K562 (cell line): Measurements from ENCODE around the gene RPL27A. TPM values are rescaled to one million over a fixed set of nuclear protein-coding genes. Genes with fewer than 3 reads are reported as not detected.

Source experiments
- ATF3 ChIP-seq, 2 experiments: fragments of 450-650 bp in 1 of 2; sonication (generic) in 1 of 2; formaldehyde crosslinking in 1 of 2; IDR thresholded peaks in 1 of 2; conservative IDR thresholded peaks in 1 of 2; 2 replicates each; pipeline versions ENCODE4 v1.6.1 to v1.8.1; 2016 to 2023; ENCODE audit warnings: mild to moderate bottlenecking in 2 of 2, moderate library complexity in 2 of 2, inconsistent platforms in 1 of 2, missing genetic modification reagents in 1 of 2
- BHLHE40 ChIP-seq: IDR thresholded peaks from 2 replicates; pipeline ENCODE4 v1.6.1; 2011; ENCODE audit warnings: low read length, improper control_type of control experiment
- CBFB ChIP-seq: sonication (generic); formaldehyde crosslinking; IDR thresholded peaks from 2 replicates; pipeline ENCODE4 v1.4.0; 2020; ENCODE audit warnings: mild to moderate bottlenecking, missing genetic modification reagents
- ESRRA ChIP-seq: fragments of 450-650 bp; IDR thresholded peaks from 2 replicates; pipeline ENCODE4 v1.6.1; 2014; ENCODE audit warnings: low read depth, mild to moderate bottlenecking, moderate library complexity, borderline replicate concordance
- JUND ChIP-seq, 2 experiments: IDR thresholded peaks; 2 replicates in 1 of 2; 3 replicates in 1 of 2; pipeline ENCODE4 v1.6.1; 2011; ENCODE audit warnings: borderline replicate concordance in 2 of 2, low read depth in 2 of 2, low read length in 2 of 2, improper control_type of control experiment in 1 of 2, missing biosample characterization in 1 of 2, missing genetic modification characterization in 1 of 2, missing genetic modification reagents in 1 of 2
- KAT2B ChIP-seq: IDR thresholded peaks from one replicate; pipeline ENCODE4 v1.6.1; 2012; ENCODE audit warnings: low read depth, mild to moderate bottlenecking, control low read depth, inconsistent platforms, low read length, moderate library complexity
- PHF21A ChIP-seq: fragments of 450-650 bp; IDR thresholded peaks from 2 replicates; pipeline ENCODE4 v1.6.1; 2017; ENCODE audit warnings: low read depth, borderline replicate concordance
- REST ChIP-seq, 2 experiments: fragments of 450-650 bp; formaldehyde crosslinking in 1 of 2; IDR thresholded peaks; 2 replicates each; pipeline versions ENCODE4 v1.4.0 to v1.6.1; 2014 to 2020; ENCODE audit warnings: mild to moderate bottlenecking in 2 of 2, borderline replicate concordance in 1 of 2, low read depth in 1 of 2
- SRSF7 ChIP-seq: fragments of 200-400 bp; formaldehyde crosslinking; optimal IDR thresholded peaks from 2 replicates; pipeline ENCODE3; 2017; ENCODE audit warnings: mild to moderate bottlenecking, low read depth, low read length
- SUPT5H ChIP-seq: fragments of 450-650 bp; IDR thresholded peaks from 2 replicates; pipeline ENCODE4 v1.6.1; 2016
- ZBTB8A ChIP-seq: fragments of 450-650 bp; IDR thresholded peaks from 2 replicates; pipeline ENCODE4 v1.6.1; 2018; ENCODE audit warnings: mild to moderate bottlenecking, moderate library complexity; ENCODE audit not compliant: partially characterized antibody
- ZNF217 ChIP-seq: sonication (generic); formaldehyde crosslinking; IDR thresholded peaks from 2 replicates; pipeline ENCODE4 v1.8.0; 2022; ENCODE audit warnings: mild to moderate bottlenecking, missing genetic modification reagents
- ZNF766 ChIP-seq: fragments of 200-800 bp; sonication (Bioruptor generic); conservative IDR thresholded peaks from 2 replicates; pipeline ENCODE4 v1.6.1; 2016; ENCODE audit warnings: missing genetic modification characterization, missing compliant biosample characterization
- polyA plus RNA-seq, 8 experiments: library from polyadenylated mRNA; depleted of rRNA in 4 of 8; stranded (reverse) in 5 of 8; unstranded in 3 of 8; fragments of >200 nt; fragmentation: Nextera tagmentation in 2 of 8; fragmentation: Illumina TruSeq in 1 of 8; extraction: Ambion mirVana in 2 of 8; extraction: Trizol in 1 of 8; gene quantifications; 2 replicates each; pipeline versions ENCODE4 v1.2.1 to v1.2.3, GENCODE V29; 2011 to 2014; ENCODE audit warnings: inconsistent platforms in 1 of 8, missing spikeins in 1 of 8
- total RNA-seq, 7 experiments: library from RNA; depleted of rRNA in 6 of 7; stranded (reverse); fragments of >200 nt in 6 of 7; fragmentation: Illumina TruSeq in 2 of 7; extraction: Trizol in 2 of 7; gene quantifications; 2 replicates each; pipeline versions ENCODE4 v1.2.1 to v1.2.3, GENCODE V29; 2011 to 2021; ENCODE audit warnings: low replicate concordance in 1 of 7

RPL27A gene
- total and polyA plus RNA-seq, 9 of the 15 experiments (the other 6 are each of a cell fraction or from before 2014, with no cell fraction given) = 790 to 4,241 (median 2,267) TPM

DNA sequence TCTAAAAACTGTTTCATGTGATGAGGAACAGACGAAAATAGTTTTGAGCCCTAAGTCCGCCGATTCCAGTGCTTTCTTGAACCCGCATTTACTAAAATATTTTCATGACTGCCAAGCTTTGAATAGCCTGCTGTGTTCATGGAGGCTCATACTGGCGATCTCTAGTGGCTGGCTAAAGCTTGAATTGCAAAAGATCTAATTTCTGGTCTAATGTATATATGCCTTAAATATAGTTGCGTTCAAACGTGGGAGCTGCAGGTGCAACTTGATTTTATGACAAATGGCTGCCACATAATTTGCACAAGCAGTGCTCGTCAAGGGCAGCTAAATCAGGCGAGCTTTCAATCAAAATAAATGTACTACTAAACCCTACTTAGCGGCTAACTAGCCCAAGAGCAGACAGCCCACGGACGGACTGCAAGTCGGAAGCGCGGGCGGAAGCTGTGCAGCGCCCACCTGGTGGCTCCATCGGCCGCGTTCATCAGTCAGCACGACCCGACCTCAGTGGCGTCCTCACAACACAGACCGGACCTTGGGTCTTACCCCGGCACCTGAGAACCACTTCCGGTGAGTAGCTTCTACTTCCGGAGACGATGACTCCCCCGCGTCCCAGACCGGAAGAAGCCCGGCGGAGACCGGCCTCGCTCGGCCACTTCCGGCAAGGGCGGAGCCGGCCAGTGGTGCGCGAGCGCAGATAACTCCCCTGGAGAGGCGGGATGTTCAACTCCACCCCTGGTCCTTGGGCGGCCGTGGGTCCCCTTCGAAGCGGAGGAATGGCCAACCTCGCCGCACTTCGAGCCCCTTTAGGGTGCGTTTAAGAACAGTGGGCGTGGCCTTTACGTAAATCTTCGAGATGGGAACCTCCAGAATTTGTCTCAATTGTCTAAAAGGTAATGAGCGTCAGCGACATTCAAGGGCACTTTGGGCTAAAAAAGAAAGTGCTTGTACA lies 6.1 kb downstream of the RPL27A start (continued):
- TF ChIP-seq REST (IDR thresholded peaks at IDR 0.05; ENCODE audit: borderline replicate concordance) (peak; percentile 79), REST (CRISPR knock-in tag; IDR thresholded peaks at IDR 0.05; ENCODE audit: low read depth) (peak; percentile 76), ZBTB8A (no peak), ZNF766 (CRISPR knock-in tag) (peak; percentile 54; the same call in 1 of the 2 replicates), CBFB (CRISPR knock-in tag) (0 out of 2 replicates have a peak, but pooled peaks have one; percentile 75), SUPT5H (peak; percentile 88), ESRRA (peak; percentile 91), JUND (IDR thresholded peaks at IDR 0.05; ENCODE audit: borderline replicate concordance, low read depth, low read length) (peak; percentile 70), JUND (tag; IDR thresholded peaks at IDR 0.05; ENCODE audit: borderline replicate concordance, low read depth, low read length) (peak; percentile 58; the same call in 1 of the 3 replicates), SRSF7 (no peak), ZNF217 (CRISPR knock-in tag) (no peak), ATF3 (IDR thresholded peaks at IDR 0.05) (peak; percentile 31; the same call in 1 of the 2 replicates), ATF3 (CRISPR knock-in tag; conservative IDR thresholded peaks at IDR 0.05) (no peak), KAT2B (peak; percentile 64), BHLHE40 (peak; percentile 35; the same call in 1 of the 2 replicates), PHF21A (peak; percentile 24; the same call in 1 of the 2 replicates)
